Muscle layer of colon (tissue), 2 donors: ENCODE measurements around the gene NEU1.
"Not testable (repeated sequence)": the region's sequence is repeated elsewhere in the genome, so short reads cannot be mapped to it uniquely, and the experiment has no call there.

Experiments used
- H3K27ac ChIP-seq: one replicate; pipeline ENCODE4 v1.7.0; 2013; ENCODE audit warnings: low read depth, mild to moderate bottlenecking, low read length, moderate library complexity
- H3K27me3 ChIP-seq, 2 donors: one replicate each; pipeline ENCODE4 v1.7.0; 2013; ENCODE audit warnings: low read length in 2 of 2, mild to moderate bottlenecking in 2 of 2; ENCODE audit not compliant: insufficient read depth in 2 of 2, control insufficient read depth in 1 of 2
- H3K36me3 ChIP-seq: one replicate; pipeline ENCODE4 v1.7.0; 2013; ENCODE audit warnings: mild to moderate bottlenecking, low read length; ENCODE audit not compliant: insufficient read depth
- H3K4me1 ChIP-seq: one replicate; pipeline ENCODE4 v1.7.0; 2013; ENCODE audit warnings: mild to moderate bottlenecking, low read length; ENCODE audit not compliant: insufficient read depth
- H3K4me3 ChIP-seq, 2 donors: one replicate each; pipeline ENCODE4 v1.7.0; 2013; ENCODE audit warnings: low read length in 2 of 2, low read depth in 1 of 2, mild to moderate bottlenecking in 1 of 2, moderate library complexity in 1 of 2
- H3K9ac ChIP-seq: one replicate; pipeline ENCODE4 v1.7.0; 2013; ENCODE audit warnings: low read length
- H3K9me3 ChIP-seq: one replicate; pipeline ENCODE4 v1.7.0; 2013; ENCODE audit warnings: mild to moderate bottlenecking, low read length
- donor health status: abdominal sarcoma.
- donor health status: Adenocarcinoma of cecum.

The NEU1 gene

GRCh38 chr6:31878222-31878621 lies 15.6 kb upstream of the NEU1 start:
- H3K9me3 ChIP-seq = no peaks in the 10 kb centered on the region
- no peaks in the 10 kb centered on the region for H3K27me3 ChIP-seq
- H3K36me3 ChIP-seq = peaks cover 34% of the 10 kb centered on the region
- H3K9ac ChIP-seq = no peak overlapping the region
- H3K4me3 ChIP-seq = no peak overlapping the region
- no peak overlapping the region for H3K27ac ChIP-seq
- H3K4me1 ChIP-seq = peaks cover 5% of the 10 kb centered on the region

GRCh38 chr6:31877651-31878161 lies 15.1 kb upstream of the NEU1 start:
- Histone ChIP-seq H3K36me3 (peaks cover 29% of the 10 kb centered on the region), H3K27me3 (no peaks in the 10 kb centered on the region), H3K27ac (no peak overlapping the region), H3K4me3 (no peak overlapping the region), H3K9me3 (no peaks in the 10 kb centered on the region), H3K4me1 (peaks cover 5% of the 10 kb centered on the region), H3K9ac (no peak overlapping the region)

GRCh38 chr6:31877125-31877650 lies 14.6 kb upstream of the NEU1 start:
- no peak overlapping the region for H3K4me3 ChIP-seq
- no peaks in the 10 kb centered on the region for H3K27me3 ChIP-seq
- H3K36me3 ChIP-seq = peaks cover 23% of the 10 kb centered on the region
- no peak overlapping the region for H3K9ac ChIP-seq
- no peak overlapping the region for H3K27ac ChIP-seq
- H3K4me1 ChIP-seq = peaks cover 5% of the 10 kb centered on the region
- H3K9me3 ChIP-seq = no peaks in the 10 kb centered on the region

GRCh38 chr6:31876357-31876756 lies 13.7 kb upstream of the NEU1 start:
- Histone ChIP-seq H3K4me3 (no peak overlapping the region), H3K27ac (no peak overlapping the region), H3K36me3 (peaks cover 20% of the 10 kb centered on the region), H3K9ac (no peak overlapping the region), H3K4me1 (peaks cover 5% of the 10 kb centered on the region), H3K27me3 (no peaks in the 10 kb centered on the region), H3K9me3 (no peaks in the 10 kb centered on the region)

- no peak overlapping the region for H3K4me3 ChIP-seq
- no peaks in the 10 kb centered on the region for H3K27me3 ChIP-seq
- no peak overlapping the region for H3K9ac ChIP-seq
- H3K36me3 ChIP-seq = peaks cover 15% of the 10 kb centered on the region
- peaks cover 5% of the 10 kb centered on the region for H3K4me1 ChIP-seq
- no peaks in the 10 kb centered on the region for H3K9me3 ChIP-seq
- no peak overlapping the region for H3K27ac ChIP-seq
These were observed 13.3 kb upstream of the NEU1 start for GRCh38 chr6:31875877-31876276.

- Histone ChIP-seq H3K9me3 (no peaks in the 10 kb centered on the region), H3K27ac (no peak overlapping the region), H3K36me3 (peaks cover 6% of the 10 kb centered on the region), H3K4me1 (peaks cover 5% of the 10 kb centered on the region), H3K27me3 (no peaks in the 10 kb centered on the region), H3K4me3 (no peak overlapping the region), H3K9ac (no peak overlapping the region)
These were observed 12.4 kb upstream of the NEU1 start for GRCh38 chr6:31874836-31875572.

GRCh38 chr6:31874084-31874670 lies 11.6 kb upstream of the NEU1 start:
- H3K27ac ChIP-seq = no peak overlapping the region
- no peak overlapping the region for H3K9ac ChIP-seq
- no peaks in the 10 kb centered on the region for H3K9me3 ChIP-seq
- no peak overlapping the region for H3K4me3 ChIP-seq
- peaks cover 5% of the 10 kb centered on the region for H3K4me1 ChIP-seq
- H3K36me3 ChIP-seq = no peaks in the 10 kb centered on the region
- H3K27me3 ChIP-seq = no peaks in the 10 kb centered on the region

- Histone ChIP-seq H3K36me3 (no peaks in the 10 kb centered on the region), H3K4me1 (peaks cover 5% of the 10 kb centered on the region), H3K27ac (no peak overlapping the region), H3K27me3 (no peaks in the 10 kb centered on the region), H3K9me3 (no peaks in the 10 kb centered on the region), H3K4me3 (no peak overlapping the region), H3K9ac (no peak overlapping the region)
These were observed 8.5 kb upstream of the NEU1 start for GRCh38 chr6:31871046-31871659.

GRCh38 chr6:31870385-31870921 lies 7.8 kb upstream of the NEU1 start:
- no peaks in the 10 kb centered on the region for H3K27me3 ChIP-seq
- H3K27ac ChIP-seq = no peak overlapping the region
- no peak overlapping the region for H3K4me3 ChIP-seq
- H3K9me3 ChIP-seq = no peaks in the 10 kb centered on the region
- peaks cover 5% of the 10 kb centered on the region for H3K4me1 ChIP-seq
- H3K9ac ChIP-seq = no peak overlapping the region
- no peaks in the 10 kb centered on the region for H3K36me3 ChIP-seq

GRCh38 chr6:31869343-31869742 lies 6.7 kb upstream of the NEU1 start:
- Histone ChIP-seq H3K4me3 (no peak overlapping the region), H3K27me3 (no peaks in the 10 kb centered on the region), H3K4me1 (peaks cover 2% of the 10 kb centered on the region), H3K9me3 (no peaks in the 10 kb centered on the region), H3K9ac (no peak overlapping the region), H3K36me3 (no peaks in the 10 kb centered on the region), H3K27ac (no peak overlapping the region)

GRCh38 chr6:31868658-31868971 lies 6.0 kb upstream of the NEU1 start:
- H3K9me3 ChIP-seq, H3K36me3 ChIP-seq, H3K27me3 ChIP-seq, H3K4me1 ChIP-seq, H3K27ac ChIP-seq, H3K4me3 ChIP-seq, H3K9ac ChIP-seq: not testable (repeated sequence)
